ENCODE data around the gene SCMH1.

DNA sequence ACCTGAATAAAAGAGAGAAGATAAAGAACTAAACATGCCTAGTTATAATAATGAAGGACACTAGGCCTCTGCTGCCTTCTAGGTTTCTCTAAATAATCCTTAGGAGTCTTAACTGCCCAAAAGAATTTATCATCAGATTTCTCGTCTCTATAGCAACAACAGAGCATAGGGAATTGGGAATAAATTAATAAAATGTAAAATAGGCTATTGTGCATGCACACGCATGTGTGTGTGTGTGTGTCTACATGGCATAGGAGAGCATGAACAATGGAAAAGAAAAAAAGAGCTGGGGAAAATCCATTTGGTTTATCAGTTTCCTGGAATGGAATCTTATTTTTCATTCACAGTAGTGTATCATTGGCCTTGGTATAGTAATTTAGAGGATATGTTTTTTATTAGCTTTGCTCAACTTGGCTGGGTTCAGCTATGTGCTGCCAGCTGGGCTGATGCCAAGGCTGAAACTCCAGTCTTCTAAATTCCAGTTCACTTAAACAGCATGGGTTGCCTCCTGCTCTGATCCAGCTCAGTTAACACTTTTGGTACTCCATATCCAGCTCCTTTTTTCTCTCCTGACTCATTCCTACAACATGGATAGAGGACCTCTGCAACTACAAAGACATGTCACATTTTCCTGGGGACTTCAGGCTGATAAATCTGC, 140.0 kb downstream of the SCMH1 start:
- TF ChIP-seq KDM1A (IDR thresholded peaks at IDR 0.05; ENCODE audit: low read depth) (no peak), CTCF (IDR thresholded peaks at IDR 0.05) (no peak), POLR2A (IDR thresholded peaks at IDR 0.05; ENCODE audit: low read length) (no peak), RNF2 (IDR thresholded peaks at IDR 0.05; ENCODE audit: borderline replicate concordance, low read depth) (no peak), CEBPB (IDR thresholded peaks at IDR 0.05) (no peak), EHMT2 (IDR thresholded peaks at IDR 0.05; ENCODE audit: low read depth) (no peak), USF2 (IDR thresholded peaks at IDR 0.05) (no peak)
